ENCODE measurements around the gene PHLDB1. TPM values are rescaled to one million over a fixed set of nuclear protein-coding genes. Genes with fewer than 3 reads are reported as not detected.
"Not testable (repeated sequence)": the region's sequence is repeated elsewhere in the genome, so short reads cannot be mapped to it uniquely, and the experiment has no call there.

PHLDB1 gene
- total RNA-seq, 6 donors from 2014 or later: 45.5 to 188 (median 100) TPM

DNA sequence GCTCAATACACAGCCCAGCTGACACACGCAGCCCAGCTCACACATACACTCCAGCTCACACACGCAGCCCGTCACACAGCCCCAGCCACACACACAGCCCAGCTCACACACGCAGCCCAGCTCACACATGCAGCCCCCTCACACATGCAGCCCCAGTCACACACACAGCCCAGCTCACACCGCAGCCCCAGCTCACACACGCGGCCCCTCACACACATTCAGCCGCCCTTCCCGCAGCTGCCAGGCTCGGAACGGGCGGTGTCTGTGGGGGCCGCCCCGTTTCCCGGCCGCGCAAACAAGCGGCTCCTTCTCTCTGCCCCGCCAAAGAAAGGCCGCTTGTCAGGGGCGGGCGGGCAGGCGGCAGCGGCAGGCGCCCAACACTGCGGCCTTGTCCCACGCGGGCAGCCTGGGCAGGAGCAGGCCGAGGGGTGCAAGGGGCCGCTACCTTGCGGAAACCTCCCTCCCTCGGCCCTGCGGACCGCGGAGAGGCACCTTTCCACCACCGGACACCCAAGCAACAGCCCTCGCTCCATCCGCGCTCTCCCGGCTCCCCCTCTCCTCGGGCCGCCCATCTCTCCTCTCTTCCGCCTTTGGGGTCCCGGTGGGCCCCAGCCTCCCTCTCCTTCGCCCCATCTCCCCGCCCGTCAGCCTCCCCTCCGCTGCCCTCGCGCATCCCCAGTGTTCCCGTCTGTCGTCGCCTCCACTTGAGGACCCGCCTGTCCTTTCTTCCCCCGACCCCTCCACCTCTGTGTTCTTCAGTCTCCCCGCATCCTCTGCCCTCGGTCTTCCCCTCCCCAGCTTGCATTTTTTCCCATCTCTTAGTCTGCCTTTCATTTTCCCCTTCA is 2.2 kb downstream of the PHLDB1 start:
- ATAC-seq (ENCODE audit: low FRiP score in 2 of 2): no peak
- H3K27me3 ChIP-seq: peaks cover 0 to 10% (median 3%) of the 10 kb centered on the region in 4 donors
- DNase-seq: peak in 1 of 2 donors; percentile 87

DNA sequence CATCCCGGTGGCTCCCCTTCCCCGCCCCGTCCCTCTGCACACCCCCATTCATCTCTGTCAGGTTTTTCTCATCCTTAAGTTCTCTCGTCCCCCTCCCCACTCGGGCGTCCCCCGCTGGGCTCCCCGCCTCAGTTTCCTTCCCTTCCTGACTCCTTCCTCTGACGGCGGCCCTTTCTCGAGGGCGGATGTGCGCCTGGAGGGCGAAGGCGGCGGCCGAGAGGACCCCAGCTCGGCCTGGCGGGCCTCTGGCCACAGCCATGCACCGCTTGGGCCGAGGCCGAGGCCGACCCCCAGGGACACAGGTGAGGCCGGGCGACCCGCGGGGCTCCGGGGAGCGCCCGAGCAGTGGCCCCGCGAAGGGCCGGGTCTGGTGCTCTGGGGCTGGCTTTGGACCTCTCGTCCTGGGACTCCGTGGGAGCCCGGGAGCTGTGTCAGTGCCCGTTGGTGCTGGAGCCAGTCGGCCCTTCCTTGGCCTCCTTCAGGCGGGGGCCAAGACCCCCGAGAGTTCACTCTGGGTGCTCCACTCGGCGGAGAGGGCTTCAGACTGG is 2.9 kb downstream of the PHLDB1 start:
- Histone ChIP-seq H3K36me3 (peaks cover 0 to 19% (median 5%) of the 10 kb centered on the region in 4 donors), H3K27ac (peak overlapping the region; percentile 90 to 96 (median 94)), H3K9me3 (no peaks in the 10 kb centered on the region), H3K4me1 (peaks cover 56 to 68% (median 61%) of the 10 kb centered on the region in 4 donors), H3K27me3 (peaks cover 0 to 10% (median 3%) of the 10 kb centered on the region in 4 donors), H3K4me3 (peak overlapping the region; percentile 48 to 80 (median 65))
- WGBS, 2 donors: 37 to 49% methylated on average over 17 to 42 of the region's 42 CpGs
- DNase-seq (peak in 1 of 2 donors; percentile 86), ATAC-seq (ENCODE audit: low FRiP score in 2 of 2) (no peak)
- no peak for TF ChIP-seq EP300 (IDR thresholded peaks at IDR 0.05)
- peak in 1 of 4 donors; percentile 13 for TF ChIP-seq POLR2A (IDR thresholded peaks at IDR 0.05)

More for the DNA sequence above, 2.2 kb downstream of the PHLDB1 start:
- Histone ChIP-seq H3K4me3 (peak overlapping the region; percentile 48 to 80 (median 65)), H3K9me3 (no peaks in the 10 kb centered on the region), H3K4me1 (peaks cover 58 to 68% (median 63%) of the 10 kb centered on the region in 4 donors), H3K27ac (peak overlapping the region; percentile 90 to 96 (median 94)), H3K36me3 (peaks cover 0 to 12% (median 3%) of the 10 kb centered on the region in 4 donors)
- peak in 1 of 4 donors; percentile 16 for TF ChIP-seq POLR2A (IDR thresholded peaks at IDR 0.05)
- TF ChIP-seq, protein P1, sequence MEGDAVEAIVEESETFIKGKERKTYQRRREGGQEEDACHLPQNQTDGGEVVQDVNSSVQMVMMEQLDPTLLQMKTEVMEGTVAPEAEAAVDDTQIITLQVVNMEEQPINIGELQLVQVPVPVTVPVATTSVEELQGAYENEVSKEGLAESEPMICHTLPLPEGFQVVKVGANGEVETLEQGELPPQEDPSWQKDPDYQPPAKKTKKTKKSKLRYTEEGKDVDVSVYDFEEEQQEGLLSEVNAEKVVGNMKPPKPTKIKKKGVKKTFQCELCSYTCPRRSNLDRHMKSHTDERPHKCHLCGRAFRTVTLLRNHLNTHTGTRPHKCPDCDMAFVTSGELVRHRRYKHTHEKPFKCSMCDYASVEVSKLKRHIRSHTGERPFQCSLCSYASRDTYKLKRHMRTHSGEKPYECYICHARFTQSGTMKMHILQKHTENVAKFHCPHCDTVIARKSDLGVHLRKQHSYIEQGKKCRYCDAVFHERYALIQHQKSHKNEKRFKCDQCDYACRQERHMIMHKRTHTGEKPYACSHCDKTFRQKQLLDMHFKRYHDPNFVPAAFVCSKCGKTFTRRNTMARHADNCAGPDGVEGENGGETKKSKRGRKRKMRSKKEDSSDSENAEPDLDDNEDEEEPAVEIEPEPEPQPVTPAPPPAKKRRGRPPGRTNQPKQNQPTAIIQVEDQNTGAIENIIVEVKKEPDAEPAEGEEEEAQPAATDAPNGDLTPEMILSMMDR (IDR thresholded peaks at IDR 0.05): no peak
- TF ChIP-seq POLR2AphosphoS5 (IDR thresholded peaks at IDR 0.05): peak in 1 of 2 donors; percentile 15
- TF ChIP-seq EP300 (IDR thresholded peaks at IDR 0.05): no peak
- WGBS, 2 donors: 31 to 48% methylated on average over 24 to 57 of the region's 57 CpGs

DNA sequence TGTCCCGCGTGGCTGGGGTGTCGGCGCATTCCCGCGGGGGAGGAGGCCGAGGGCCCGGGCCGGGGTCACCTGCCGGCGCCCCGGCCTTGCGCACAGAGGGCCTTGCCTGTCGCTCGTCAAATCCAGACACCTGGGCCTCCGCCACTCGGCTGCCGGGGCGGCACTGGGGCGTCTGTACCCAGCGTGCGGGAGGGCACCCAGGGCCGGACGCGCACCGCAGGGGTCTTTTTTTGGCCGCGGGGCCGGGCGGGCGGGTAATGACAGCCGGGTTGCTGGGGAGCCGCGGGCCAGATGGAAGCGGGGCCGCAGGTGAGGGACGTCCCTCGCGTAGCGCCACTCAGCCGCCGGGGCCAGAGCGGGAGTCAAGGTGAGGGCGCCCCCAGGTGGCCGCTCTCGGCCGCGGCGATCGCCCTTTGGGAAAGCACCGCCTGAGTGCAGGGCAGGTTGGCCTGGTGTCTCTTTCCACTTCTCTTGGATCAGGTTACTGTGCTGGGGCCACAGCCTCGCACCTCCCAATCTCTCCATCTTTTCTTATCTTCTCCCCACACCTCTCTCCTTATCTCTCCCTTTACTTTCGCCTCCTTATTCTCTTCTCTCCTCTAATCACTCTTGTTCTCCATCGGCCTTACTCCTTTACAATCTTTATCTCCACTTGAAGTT is 3.5 kb downstream of the PHLDB1 start:
- Histone ChIP-seq H3K27me3 (peaks cover 0 to 10% (median 3%) of the 10 kb centered on the region in 4 donors), H3K36me3 (peaks cover 0 to 25% (median 5%) of the 10 kb centered on the region in 4 donors), H3K27ac (peak overlapping the region; percentile 90 to 96 (median 94)), H3K4me1 (peaks cover 58 to 69% (median 63%) of the 10 kb centered on the region in 4 donors), H3K4me3 (peak overlapping the region; percentile 48 to 80 (median 65)), H3K9me3 (no peaks in the 10 kb centered on the region)
- 4 to 9% methylated on average over 11 to 46 of the region's 54 CpGs for WGBS, 2 donors
- TF ChIP-seq EP300 (IDR thresholded peaks at IDR 0.05) (no peak), POLR2A (IDR thresholded peaks at IDR 0.05) (peak in 1 of 4 donors; percentile 18), POLR2AphosphoS5 (IDR thresholded peaks at IDR 0.05) (peak in 1 of 2 donors; percentile 73)
- TF ChIP-seq, protein P1 (IDR thresholded peaks at IDR 0.05): peak; percentile 83 to 94 (median 86)
- DNase-seq (peak; percentile 89 to 97), ATAC-seq (ENCODE audit: low FRiP score in 2 of 2) (peak; percentile 58 to 82)

GRCh38 chr11:118611433-118611795 is 4.0 kb downstream of the PHLDB1 start:
- DNase-seq; H3K9me3 ChIP-seq; ATAC-seq (ENCODE audit: low FRiP score in 2 of 2); H3K27me3 ChIP-seq: not testable (repeated sequence)
- 51 to 65% methylated on average over 19 of the region's 19 CpGs for WGBS, 2 donors
- Histone ChIP-seq H3K27ac (peak overlapping the region; percentile 90 to 96 (median 94)), H3K4me3 (peak overlapping the region; percentile 7 to 80 (median 54)), H3K36me3 (peaks cover 0 to 30% (median 5%) of the 10 kb centered on the region in 4 donors), H3K4me1 (peaks cover 58 to 73% (median 66%) of the 10 kb centered on the region in 4 donors)

DNA sequence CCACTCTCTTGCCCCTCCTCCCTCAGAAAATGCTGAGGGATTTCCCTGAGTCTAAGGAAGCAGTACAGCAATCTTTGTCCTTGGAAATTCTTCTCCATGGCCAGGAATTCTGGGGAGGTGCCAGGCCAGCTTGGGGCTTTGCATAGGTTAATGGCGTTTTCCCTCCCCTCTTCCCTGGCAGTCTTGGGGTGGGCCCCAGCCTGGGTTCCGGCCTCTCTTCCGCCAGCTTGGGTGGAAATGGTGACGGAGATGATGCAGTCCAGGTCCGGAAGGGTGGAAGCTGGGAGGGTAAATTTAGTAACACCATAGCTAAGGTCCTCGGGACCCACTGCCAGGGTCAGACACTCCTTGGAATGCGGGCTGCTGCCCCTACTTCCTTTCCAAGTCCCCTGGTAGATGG is 5.0 kb downstream of the PHLDB1 start:
- peaks cover 0 to 10% (median 3%) of the 10 kb centered on the region in 4 donors for H3K27me3 ChIP-seq
- TF ChIP-seq, protein P1 (IDR thresholded peaks at IDR 0.05): no peak
- peak in 2 of 4 donors; percentile 77 to 79 for TF ChIP-seq EP300 (IDR thresholded peaks at IDR 0.05)
- peak in 1 of 4 donors; percentile 22 for TF ChIP-seq POLR2A (IDR thresholded peaks at IDR 0.05)
- TF ChIP-seq POLR2AphosphoS5 (IDR thresholded peaks at IDR 0.05): peak; percentile 42 to 75
- H3K4me1 ChIP-seq: peaks cover 60 to 76% (median 70%) of the 10 kb centered on the region in 4 donors
- H3K27ac ChIP-seq: peak overlapping the region; percentile 82 to 96 (median 94)
- WGBS, 2 donors: 16 to 29% methylated on average over 7 of the region's 7 CpGs
- peak overlapping the region in 1 of 4 donors; percentile 80 for H3K4me3 ChIP-seq
- peaks cover 0 to 34% (median 5%) of the 10 kb centered on the region in 4 donors for H3K36me3 ChIP-seq
- ATAC-seq (ENCODE audit: low FRiP score in 2 of 2) (no peak), DNase-seq (peak in 1 of 2 donors; percentile 48)
- H3K9me3 ChIP-seq: no peaks in the 10 kb centered on the region

Data from upper lobe of left lung (tissue), 6 donors.